Esophagus muscularis mucosa (tissue), 3 donors: Measurements from ENCODE around the gene ETFBKMT.
"Not testable (repeated sequence)": the region's sequence is repeated elsewhere in the genome, so short reads cannot be mapped to it uniquely, and the experiment has no call there.

ENCODE experiments used
- CTCF ChIP-seq, 3 experiments: fragments of 200-600 bp in 2 of 3; fragments of 450-650 bp in 1 of 3; sonication (generic) in 2 of 3; IDR thresholded peaks; one replicate each; pipeline ENCODE4 v1.5.1; 2017 to 2019; ENCODE audit warnings: antibody characterized with exemption in 3 of 3, mild to moderate bottlenecking in 2 of 3, moderate library complexity in 1 of 3
- POLR2A ChIP-seq: fragments of 450-650 bp; IDR thresholded peaks from one replicate; pipeline ENCODE4 v1.6.1; 2017; ENCODE audit warnings: antibody characterized with exemption, moderate library complexity, mild to moderate bottlenecking, low read depth

GRCh38 chr12:31718542-31719198 lies 59.2 kb downstream of the ETFBKMT start:
- TF ChIP-seq CTCF (IDR thresholded peaks at IDR 0.05); POLR2A: not testable (repeated sequence)
